Activated T-cell treated with anti-CD3 and anti-CD28 coated beads for 1 hour (primary cell): ENCODE results near the gene HGFAC.
"Not testable (repeated sequence)": the region's sequence is repeated elsewhere in the genome, so short reads cannot be mapped to it uniquely, and the experiment has no call there.

ENCODE experiments used
- DNase-seq: peaks from one replicate; pipeline ENCODE4 v3.0.0-alpha.2; 2020; ENCODE audit warnings: low read depth

The HGFAC gene

GRCh38 chr4:3442959-3443749 lies 1.4 kb downstream of the HGFAC start:
- peak; percentile 52 for DNase-seq

GRCh38 chr4:3443750-3444309 lies 2.1 kb downstream of the HGFAC start:
- no peak for DNase-seq

- no peak for DNase-seq
Measured at GRCh38 chr4:3444351-3445110, 2.8 kb downstream of the HGFAC start.

GRCh38 chr4:3445111-3445820 lies 3.5 kb downstream of the HGFAC start:
- no peak for DNase-seq

- no peak for DNase-seq
Measured at GRCh38 chr4:3445829-3446545, 4.2 kb downstream of the HGFAC start.

- DNase-seq: no peak
Measured at GRCh38 chr4:3446631-3447320, 5.0 kb downstream of the HGFAC start.

- no peak for DNase-seq
Measured at GRCh38 chr4:3447431-3448395, 5.9 kb downstream of the HGFAC start.

GRCh38 chr4:3449047-3449573 lies 7.3 kb downstream of the HGFAC start:
- DNase-seq: no peak

- no peak for DNase-seq
Measured at GRCh38 chr4:3449574-3450534, 8.1 kb downstream of the HGFAC start.

- DNase-seq: no peak
Measured at GRCh38 chr4:3450643-3451042, 8.9 kb downstream of the HGFAC start.

GRCh38 chr4:3451956-3452355 lies 10.2 kb downstream of the HGFAC start:
- DNase-seq: no peak

GRCh38 chr4:3452376-3452775 lies 10.6 kb downstream of the HGFAC start:
- no peak for DNase-seq

GRCh38 chr4:3455596-3455995 lies 13.8 kb downstream of the HGFAC start:
- not testable (repeated sequence) for DNase-seq

- no peak for DNase-seq
Measured at GRCh38 chr4:3458371-3458770, 16.6 kb downstream of the HGFAC start.

GRCh38 chr4:3459156-3459555 lies 17.4 kb downstream of the HGFAC start:
- DNase-seq: not testable (repeated sequence)

- no peak for DNase-seq
Measured at GRCh38 chr4:3460926-3461325, 19.2 kb downstream of the HGFAC start.

GRCh38 chr4:3461515-3462291 lies 19.9 kb downstream of the HGFAC start:
- no peak for DNase-seq

GRCh38 chr4:3462321-3462789 lies 20.6 kb downstream of the HGFAC start:
- DNase-seq: no peak
